ENCODE data around the gene ENTHD1. TPM values are rescaled to one million over a fixed set of nuclear protein-coding genes. Genes with fewer than 3 reads are reported as not detected.

Gene ENTHD1
- total and polyA plus RNA-seq, 9 of the 15 experiments (the other 6 are each of a cell fraction or from before 2014, with no cell fraction given): 0.13 to 0.98 (median 0.35) TPM

- TF ChIP-seq KDM1A (IDR thresholded peaks at IDR 0.05) (0 out of 4 replicates have a peak, but pooled peaks of 1 of the 2 experiments have one; percentile 31), RCOR1 (IDR thresholded peaks at IDR 0.05; ENCODE audit: borderline replicate concordance in 1 of 2, low read depth in 2 of 2, low read length in 2 of 2) (peak in 1 of 2 experiments; percentile 82; a peak in 2 of 4 replicates), ZNF280A (IDR thresholded peaks at IDR 0.05; ENCODE audit: low read depth, partially characterized antibody) (no peak), ZNF174 (CRISPR knock-in tag; IDR thresholded peaks at IDR 0.05) (no peak), ZNF146 (CRISPR knock-in tag; IDR thresholded peaks at IDR 0.05; ENCODE audit: unreplicated experiment) (no peak), YBX1 (IDR thresholded peaks at IDR 0.05) (no peak), ZMIZ1 (IDR thresholded peaks at IDR 0.05; ENCODE audit: low read depth in 2 of 2, low read length in 2 of 2) (no peak), ESRRB (CRISPR knock-in tag; IDR thresholded peaks at IDR 0.05; ENCODE audit: borderline replicate concordance) (no peak), ZNF277 (CRISPR knock-in tag; IDR thresholded peaks at IDR 0.05; ENCODE audit: borderline replicate concordance) (no peak), DACH1 (IDR thresholded peaks at IDR 0.05; ENCODE audit: partially characterized antibody) (no peak), ZNF274 (IDR thresholded peaks at IDR 0.05; ENCODE audit: borderline replicate concordance, low read depth, low read length) (no peak), NR1H2 (CRISPR knock-in tag; IDR thresholded peaks at IDR 0.05) (no peak), TAF7 (tag; IDR thresholded peaks at IDR 0.05) (no peak), CBFA2T3 (IDR thresholded peaks at IDR 0.05) (peak; percentile 24; the same call in 1 of the 2 replicates), NFIC (IDR thresholded peaks at IDR 0.05) (peak; percentile 18; the same call in 1 of the 2 replicates), ATF3 (IDR thresholded peaks at IDR 0.05) (no peak), ATF3 (CRISPR knock-in tag; conservative IDR thresholded peaks at IDR 0.05) (no peak), ZNF324 (CRISPR knock-in tag; IDR thresholded peaks at IDR 0.05) (no peak), EP300 (IDR thresholded peaks at IDR 0.05; ENCODE audit: low read length) (0 out of 2 replicates have a peak, but pooled peaks have one; percentile 15), DNMT1 (IDR thresholded peaks at IDR 0.05) (no peak)
Observed at GRCh38 chr22:39743935-39744334, 149.6 kb downstream of the ENTHD1 start (continued).

Data from K562 (cell line).